ENCODE results near the gene MUC13. TPM values are rescaled to one million over a fixed set of nuclear protein-coding genes. Genes with fewer than 3 reads are reported as not detected.

The MUC13 gene
- total RNA-seq, 1 donor from 2014 or later: not detected

- H3K4me3 ChIP-seq (ENCODE audit: low read length in 3 of 3): no peak overlapping the region
- H3K4me1 ChIP-seq (ENCODE audit: control insufficient read depth in 3 of 3, insufficient read depth in 3 of 3, low read length in 3 of 3): no peaks in the 10 kb centered on the region
- peaks cover 0 to 3% (median 0%) of the 10 kb centered on the region in 3 donors for H3K27me3 ChIP-seq (ENCODE audit: control insufficient read depth in 3 of 3, insufficient read depth in 3 of 3, low read length in 3 of 3)
- H3K27ac ChIP-seq (ENCODE audit: low read depth, low read length): no peak overlapping the region
- no peak overlapping the region for H3K9ac ChIP-seq (ENCODE audit: low read depth in 1 of 3, low read length in 3 of 3)
- no peaks in the 10 kb centered on the region for H3K36me3 ChIP-seq (ENCODE audit: control insufficient read depth in 3 of 3, insufficient read depth in 3 of 3, low read length in 3 of 3)
- no peaks in the 10 kb centered on the region for H3K9me3 ChIP-seq (ENCODE audit: control insufficient read depth in 3 of 3, low read length in 3 of 3)
Measured at GRCh38 chr3:124907957-124908356, 26.6 kb downstream of the MUC13 start.

DNA sequence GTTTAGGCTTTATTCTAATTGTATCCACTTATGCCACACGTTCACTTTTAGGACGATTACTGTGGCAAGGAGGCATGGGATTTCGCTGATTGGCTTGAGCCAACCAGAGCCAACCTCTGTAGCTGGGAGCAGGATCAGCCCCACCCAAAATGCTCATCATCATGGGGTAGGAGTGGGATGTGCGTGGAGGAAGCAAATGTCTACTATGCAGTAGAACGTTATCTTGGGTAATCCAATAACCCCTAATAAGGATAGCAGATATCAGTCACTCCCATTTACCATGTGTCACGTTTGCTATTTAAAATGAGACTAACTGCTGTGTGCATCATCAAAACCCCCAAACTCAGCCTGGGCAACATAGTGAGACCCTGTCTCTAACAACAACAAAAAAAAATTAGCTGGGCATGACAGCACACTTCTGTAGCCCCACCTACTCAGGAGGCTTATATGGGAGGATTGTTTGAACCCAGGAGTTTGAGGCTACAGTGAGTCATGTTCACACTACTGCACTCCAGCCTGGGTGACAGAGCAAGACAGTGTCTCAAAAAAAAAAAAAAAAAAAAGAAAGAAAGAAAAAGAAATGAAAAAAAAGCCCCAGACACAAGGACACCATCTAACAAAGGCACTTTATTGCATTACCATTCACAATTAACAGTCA is 29.6 kb downstream of the MUC13 start:
- H3K9me3 ChIP-seq (ENCODE audit: control insufficient read depth in 3 of 3, low read length in 3 of 3): no peaks in the 10 kb centered on the region
- H3K27me3 ChIP-seq (ENCODE audit: control insufficient read depth in 3 of 3, insufficient read depth in 3 of 3, low read length in 3 of 3): no peaks in the 10 kb centered on the region
- H3K9ac ChIP-seq (ENCODE audit: low read depth in 1 of 3, low read length in 3 of 3): no peak overlapping the region
- H3K27ac ChIP-seq (ENCODE audit: low read depth, low read length): no peak overlapping the region
- H3K36me3 ChIP-seq (ENCODE audit: control insufficient read depth in 3 of 3, insufficient read depth in 3 of 3, low read length in 3 of 3): no peaks in the 10 kb centered on the region
- H3K4me3 ChIP-seq (ENCODE audit: low read length in 3 of 3): no peak overlapping the region
- peaks cover 0 to 4% (median 2%) of the 10 kb centered on the region in 3 donors for H3K4me1 ChIP-seq (ENCODE audit: control insufficient read depth in 3 of 3, insufficient read depth in 3 of 3, low read length in 3 of 3)

GRCh38 chr3:124903896-124904834 is 30.4 kb downstream of the MUC13 start:
- Histone ChIP-seq H3K4me1 (ENCODE audit: control insufficient read depth in 3 of 3, insufficient read depth in 3 of 3, low read length in 3 of 3) (peaks cover 0 to 4% (median 2%) of the 10 kb centered on the region in 3 donors), H3K36me3 (ENCODE audit: control insufficient read depth in 3 of 3, insufficient read depth in 3 of 3, low read length in 3 of 3) (no peaks in the 10 kb centered on the region), H3K4me3 (ENCODE audit: low read length in 3 of 3) (no peak overlapping the region), H3K27me3 (ENCODE audit: control insufficient read depth in 3 of 3, insufficient read depth in 3 of 3, low read length in 3 of 3) (no peaks in the 10 kb centered on the region), H3K9me3 (ENCODE audit: control insufficient read depth in 3 of 3, low read length in 3 of 3) (no peaks in the 10 kb centered on the region), H3K27ac (ENCODE audit: low read depth, low read length) (no peak overlapping the region), H3K9ac (ENCODE audit: low read depth in 1 of 3, low read length in 3 of 3) (no peak overlapping the region)

- no peak overlapping the region for H3K9ac ChIP-seq (ENCODE audit: low read depth in 1 of 3, low read length in 3 of 3)
- no peaks in the 10 kb centered on the region for H3K27me3 ChIP-seq (ENCODE audit: control insufficient read depth in 3 of 3, insufficient read depth in 3 of 3, low read length in 3 of 3)
- H3K4me3 ChIP-seq (ENCODE audit: low read length in 3 of 3): no peak overlapping the region
- H3K27ac ChIP-seq (ENCODE audit: low read depth, low read length): no peak overlapping the region
- H3K36me3 ChIP-seq (ENCODE audit: control insufficient read depth in 3 of 3, insufficient read depth in 3 of 3, low read length in 3 of 3): no peaks in the 10 kb centered on the region
- peaks cover 0 to 4% (median 2%) of the 10 kb centered on the region in 3 donors for H3K4me1 ChIP-seq (ENCODE audit: control insufficient read depth in 3 of 3, insufficient read depth in 3 of 3, low read length in 3 of 3)
- no peaks in the 10 kb centered on the region for H3K9me3 ChIP-seq (ENCODE audit: control insufficient read depth in 3 of 3, low read length in 3 of 3)
Measured at GRCh38 chr3:124896824-124897526, 37.6 kb downstream of the MUC13 start.

DNA sequence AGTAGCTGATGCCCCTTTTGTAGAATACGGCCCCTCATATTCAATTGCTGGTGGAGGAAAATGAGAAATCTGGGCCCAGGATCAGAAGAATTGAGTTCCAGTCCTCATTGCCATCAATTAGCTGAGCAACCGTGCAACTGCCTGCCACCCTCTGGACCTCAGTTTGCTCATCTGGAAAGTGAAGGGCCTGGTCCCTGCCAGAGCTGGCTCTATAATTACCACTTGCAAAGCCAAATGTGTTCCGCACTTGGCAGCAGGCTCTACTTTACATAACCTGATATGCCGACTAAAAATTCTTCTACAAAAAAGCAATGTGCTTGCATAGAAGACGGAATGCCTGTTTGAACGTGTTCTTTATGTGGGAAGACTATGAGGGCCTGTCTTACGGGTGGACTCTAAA is 38.8 kb downstream of the MUC13 start:
- Histone ChIP-seq H3K27ac (ENCODE audit: low read depth, low read length) (no peak overlapping the region), H3K9ac (ENCODE audit: low read depth in 1 of 3, low read length in 3 of 3) (no peak overlapping the region), H3K36me3 (ENCODE audit: control insufficient read depth in 3 of 3, insufficient read depth in 3 of 3, low read length in 3 of 3) (no peaks in the 10 kb centered on the region), H3K9me3 (ENCODE audit: control insufficient read depth in 3 of 3, low read length in 3 of 3) (no peaks in the 10 kb centered on the region), H3K4me1 (ENCODE audit: control insufficient read depth in 3 of 3, insufficient read depth in 3 of 3, low read length in 3 of 3) (no peaks in the 10 kb centered on the region), H3K4me3 (ENCODE audit: low read length in 3 of 3) (no peak overlapping the region), H3K27me3 (ENCODE audit: control insufficient read depth in 3 of 3, insufficient read depth in 3 of 3, low read length in 3 of 3) (no peaks in the 10 kb centered on the region)

GRCh38 chr3:124893526-124893925 is 41.0 kb downstream of the MUC13 start:
- H3K4me3 ChIP-seq (ENCODE audit: low read length in 3 of 3): no peak overlapping the region
- H3K9ac ChIP-seq (ENCODE audit: low read depth in 1 of 3, low read length in 3 of 3): no peak overlapping the region
- H3K4me1 ChIP-seq (ENCODE audit: control insufficient read depth in 3 of 3, insufficient read depth in 3 of 3, low read length in 3 of 3): no peaks in the 10 kb centered on the region
- H3K27me3 ChIP-seq (ENCODE audit: control insufficient read depth in 3 of 3, insufficient read depth in 3 of 3, low read length in 3 of 3): no peaks in the 10 kb centered on the region
- no peaks in the 10 kb centered on the region for H3K9me3 ChIP-seq (ENCODE audit: control insufficient read depth in 3 of 3, low read length in 3 of 3)
- H3K36me3 ChIP-seq (ENCODE audit: control insufficient read depth in 3 of 3, insufficient read depth in 3 of 3, low read length in 3 of 3): no peaks in the 10 kb centered on the region
- no peak overlapping the region for H3K27ac ChIP-seq (ENCODE audit: low read depth, low read length)

DNA sequence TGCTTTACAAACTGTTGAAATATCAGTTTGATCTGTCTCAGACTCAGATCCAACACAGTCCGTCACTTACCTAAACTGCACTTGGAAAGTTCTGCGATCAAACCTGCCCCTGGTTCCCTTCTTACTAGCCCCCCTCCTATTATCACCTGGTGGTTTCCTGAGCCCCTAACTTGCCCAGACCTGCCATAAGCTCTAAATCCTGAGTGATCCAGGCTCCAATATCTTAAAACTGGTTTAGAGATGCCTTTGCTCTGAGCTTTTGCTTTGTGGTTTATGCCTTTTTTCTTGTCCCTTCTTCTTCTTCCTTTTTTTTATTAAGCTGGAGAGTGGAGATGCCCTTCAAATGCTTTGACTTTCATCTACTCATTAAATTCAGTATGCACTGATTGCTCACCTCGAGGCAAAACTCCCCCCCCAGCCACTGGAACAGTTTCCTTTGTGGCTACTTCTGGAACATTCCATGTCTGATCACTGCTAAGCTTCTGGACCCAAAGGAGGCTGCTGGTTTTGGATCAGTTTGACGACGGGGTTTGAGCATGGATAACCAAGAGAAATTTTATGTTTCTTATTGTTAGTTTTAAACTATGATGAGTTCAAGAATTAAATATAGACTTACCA is 43.9 kb downstream of the MUC13 start:
- no peaks in the 10 kb centered on the region for H3K27me3 ChIP-seq (ENCODE audit: control insufficient read depth in 3 of 3, insufficient read depth in 3 of 3, low read length in 3 of 3)
- H3K4me1 ChIP-seq (ENCODE audit: control insufficient read depth in 3 of 3, insufficient read depth in 3 of 3, low read length in 3 of 3): peaks cover 3 to 8% (median 6%) of the 10 kb centered on the region in 3 donors
- no peak overlapping the region for H3K9ac ChIP-seq (ENCODE audit: low read depth in 1 of 3, low read length in 3 of 3)
- H3K9me3 ChIP-seq (ENCODE audit: control insufficient read depth in 3 of 3, low read length in 3 of 3): no peaks in the 10 kb centered on the region
- H3K27ac ChIP-seq (ENCODE audit: low read depth, low read length): no peak overlapping the region
- no peaks in the 10 kb centered on the region for H3K36me3 ChIP-seq (ENCODE audit: control insufficient read depth in 3 of 3, insufficient read depth in 3 of 3, low read length in 3 of 3)
- H3K4me3 ChIP-seq (ENCODE audit: low read length in 3 of 3): no peak overlapping the region

- no peak overlapping the region for H3K4me3 ChIP-seq (ENCODE audit: low read length in 3 of 3)
- no peaks in the 10 kb centered on the region for H3K36me3 ChIP-seq (ENCODE audit: control insufficient read depth in 3 of 3, insufficient read depth in 3 of 3, low read length in 3 of 3)
- no peaks in the 10 kb centered on the region for H3K9me3 ChIP-seq (ENCODE audit: control insufficient read depth in 3 of 3, low read length in 3 of 3)
- no peaks in the 10 kb centered on the region for H3K27me3 ChIP-seq (ENCODE audit: control insufficient read depth in 3 of 3, insufficient read depth in 3 of 3, low read length in 3 of 3)
- H3K9ac ChIP-seq (ENCODE audit: low read depth in 1 of 3, low read length in 3 of 3): no peak overlapping the region
- peaks cover 9 to 14% (median 11%) of the 10 kb centered on the region in 3 donors for H3K4me1 ChIP-seq (ENCODE audit: control insufficient read depth in 3 of 3, insufficient read depth in 3 of 3, low read length in 3 of 3)
- no peak overlapping the region for H3K27ac ChIP-seq (ENCODE audit: low read depth, low read length)
Measured at GRCh38 chr3:124888482-124889441, 45.8 kb downstream of the MUC13 start.

- Histone ChIP-seq H3K4me3 (ENCODE audit: low read length in 3 of 3) (peak overlapping the region; percentile 69 to 76 (median 76)), H3K9ac (ENCODE audit: low read depth in 1 of 3, low read length in 3 of 3) (peak overlapping the region; percentile 61 to 83 (median 79)), H3K27ac (ENCODE audit: low read depth, low read length) (no peak overlapping the region), H3K27me3 (ENCODE audit: control insufficient read depth in 3 of 3, insufficient read depth in 3 of 3, low read length in 3 of 3) (no peaks in the 10 kb centered on the region), H3K4me1 (ENCODE audit: control insufficient read depth in 3 of 3, insufficient read depth in 3 of 3, low read length in 3 of 3) (peaks cover 11 to 14% (median 14%) of the 10 kb centered on the region in 3 donors), H3K36me3 (ENCODE audit: control insufficient read depth in 3 of 3, insufficient read depth in 3 of 3, low read length in 3 of 3) (no peaks in the 10 kb centered on the region), H3K9me3 (ENCODE audit: control insufficient read depth in 3 of 3, low read length in 3 of 3) (no peaks in the 10 kb centered on the region)
Measured at GRCh38 chr3:124887932-124888298, 46.6 kb downstream of the MUC13 start.

Measured in skeletal muscle tissue (tissue), 4 donors.